Cardiac muscle cell (in vitro differentiated cells and primary cell): Measurements from ENCODE around the gene LRP8. TPM values are rescaled to one million over a fixed set of nuclear protein-coding genes. Genes with fewer than 3 reads are reported as not detected.

Source experiments
- DNase-seq, 2 donors: peaks; one replicate each; pipeline versions ENCODE4 v3.0.0 to v3.0.0-alpha.2; 2010 to 2017; ENCODE audit warnings: low read depth in 1 of 2, low spot score in 1 of 2
- H3K27ac ChIP-seq: fragments of 200-600 bp; sonication (generic); 2 replicates; pipeline ENCODE4 v1.5.1; 2016
- H3K27me3 ChIP-seq: fragments of 200-600 bp; sonication (generic); 2 replicates; pipeline ENCODE4 v1.6.0; 2016; ENCODE audit warnings: control low read depth
- H3K36me3 ChIP-seq: fragments of 200-600 bp; sonication (generic); 2 replicates; pipeline ENCODE4 v1.5.1; 2016; ENCODE audit warnings: control low read depth
- H3K4me1 ChIP-seq: fragments of 200-600 bp; sonication (generic); 2 replicates; pipeline ENCODE4 v1.8.1; 2017; ENCODE audit warnings: low read depth, mild to moderate bottlenecking, mixed run types
- H3K4me3 ChIP-seq: fragments of 200-600 bp; sonication (generic); 2 replicates; pipeline ENCODE4 v1.5.1; 2016; ENCODE audit warnings: mild to moderate bottlenecking
- H3K9me3 ChIP-seq: fragments of 200-600 bp; sonication (generic); 2 replicates; pipeline ENCODE4 v1.5.1; 2017; ENCODE audit warnings: low read depth, mild to moderate bottlenecking, control low read depth
- CTCF ChIP-seq: IDR thresholded peaks from 2 replicates; pipeline ENCODE4 v1.5.1; 2012; ENCODE audit warnings: low read depth, mild to moderate bottlenecking, low read length
- polyA plus RNA-seq: library from polyadenylated mRNA; unstranded; fragments of >200 nt; fragmentation: Nextera tagmentation; extraction: Ambion mirVana; gene quantifications from 2 replicates; pipeline ENCODE4 v1.2.1, GENCODE V29; 2016
- total RNA-seq: library from RNA; depleted of rRNA; stranded (reverse); fragments of >200 nt; gene quantifications from 2 replicates; pipeline ENCODE4 v1.2.3, GENCODE V29; 2016

LRP8 gene
- total and polyA plus RNA-seq, 2 experiments from 2014 or later, result 5.4 to 9.7 TPM

GRCh38 chr1:53349968-53350852 is 22.3 kb upstream of the LRP8 start:
- no peaks in the 10 kb centered on the region for H3K36me3 ChIP-seq
- DNase-seq, result no peak
- H3K27ac ChIP-seq, result no peak overlapping the region
- H3K9me3 ChIP-seq, result no peaks in the 10 kb centered on the region
- no peak for TF ChIP-seq CTCF
- no peaks in the 10 kb centered on the region for H3K27me3 ChIP-seq
- peaks cover 6% of the 10 kb centered on the region for H3K4me1 ChIP-seq
- no peak overlapping the region for H3K4me3 ChIP-seq

DNA sequence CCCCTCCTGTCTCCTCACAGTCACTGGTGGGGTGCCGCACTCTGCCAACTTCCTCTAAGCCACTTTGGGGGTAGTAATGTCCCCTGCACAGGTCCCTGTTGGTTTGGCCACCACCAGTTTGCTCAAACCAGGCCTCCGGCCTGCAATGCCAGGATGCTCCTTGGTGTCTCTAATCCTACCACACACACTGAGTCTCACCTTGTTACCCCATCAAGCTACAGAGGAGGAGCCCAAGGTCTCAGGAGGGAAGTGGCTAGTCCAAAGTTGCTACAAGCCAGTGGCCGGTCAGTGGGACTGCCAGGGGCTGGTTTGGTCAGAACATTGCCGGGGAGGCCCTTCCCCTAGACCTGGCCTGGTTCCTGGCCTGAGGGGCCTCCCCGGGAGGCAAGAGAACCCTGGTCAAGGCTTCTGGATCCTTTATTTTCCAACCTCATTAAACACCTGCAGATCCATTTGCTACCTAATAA is 21.5 kb upstream of the LRP8 start:
- TF ChIP-seq CTCF, result no peak
- H3K36me3 ChIP-seq, result no peaks in the 10 kb centered on the region
- H3K27ac ChIP-seq, result peak overlapping the region; percentile 81
- no peaks in the 10 kb centered on the region for H3K27me3 ChIP-seq
- H3K4me1 ChIP-seq, result peaks cover 6% of the 10 kb centered on the region
- H3K4me3 ChIP-seq, result no peak overlapping the region
- DNase-seq, result no peak
- no peaks in the 10 kb centered on the region for H3K9me3 ChIP-seq

DNA sequence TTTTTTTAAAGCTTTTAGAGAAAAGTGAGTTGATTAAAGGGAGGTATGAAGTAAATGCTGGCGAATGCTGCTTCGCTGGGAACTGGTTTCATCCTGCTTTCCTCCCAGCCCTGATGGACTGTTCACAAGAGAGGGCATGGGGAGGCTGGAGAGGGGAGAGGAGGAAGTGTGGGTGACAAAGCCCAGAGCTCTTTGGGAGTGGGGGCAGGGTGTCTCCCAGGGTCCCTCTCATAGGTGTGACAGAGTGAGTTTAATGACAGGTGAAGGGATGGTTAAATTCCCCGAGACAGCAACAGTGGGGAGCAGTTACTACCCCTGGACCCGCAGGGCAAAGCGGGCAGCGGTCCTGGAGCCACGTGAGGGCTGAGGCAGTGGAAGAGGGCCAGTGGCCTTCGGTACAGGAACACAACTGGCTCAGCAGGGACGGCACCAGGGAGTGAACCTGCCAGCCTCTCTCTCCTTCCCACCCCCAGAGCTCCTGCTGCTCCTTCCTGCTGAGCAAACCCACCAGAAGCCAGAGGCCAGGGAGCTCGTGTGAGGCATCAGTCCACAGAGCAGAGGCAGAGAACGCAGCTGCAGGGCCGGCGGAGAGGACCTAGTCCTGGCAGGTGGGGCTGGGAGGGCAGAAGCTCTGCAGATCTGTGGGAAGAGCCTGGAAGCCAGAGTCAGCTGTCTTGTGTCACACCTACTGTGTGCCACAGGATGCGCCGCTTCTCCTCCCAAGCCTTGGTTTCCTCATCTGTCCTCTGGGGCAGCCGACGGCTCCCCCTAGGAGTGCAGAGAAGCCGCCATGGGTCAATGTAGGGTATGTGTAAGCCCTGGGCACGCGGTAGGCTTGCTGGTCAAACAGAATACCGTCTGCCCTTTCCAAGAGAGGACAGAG is 20.9 kb upstream of the LRP8 start:
- no peak overlapping the region for H3K4me3 ChIP-seq
- H3K9me3 ChIP-seq, result no peaks in the 10 kb centered on the region
- no peak for TF ChIP-seq CTCF
- H3K27ac ChIP-seq, result peak overlapping the region; percentile 81
- no peaks in the 10 kb centered on the region for H3K27me3 ChIP-seq
- peaks cover 6% of the 10 kb centered on the region for H3K4me1 ChIP-seq
- H3K36me3 ChIP-seq, result no peaks in the 10 kb centered on the region
- peak in 1 of 2 donors; percentile 77 for DNase-seq

DNA sequence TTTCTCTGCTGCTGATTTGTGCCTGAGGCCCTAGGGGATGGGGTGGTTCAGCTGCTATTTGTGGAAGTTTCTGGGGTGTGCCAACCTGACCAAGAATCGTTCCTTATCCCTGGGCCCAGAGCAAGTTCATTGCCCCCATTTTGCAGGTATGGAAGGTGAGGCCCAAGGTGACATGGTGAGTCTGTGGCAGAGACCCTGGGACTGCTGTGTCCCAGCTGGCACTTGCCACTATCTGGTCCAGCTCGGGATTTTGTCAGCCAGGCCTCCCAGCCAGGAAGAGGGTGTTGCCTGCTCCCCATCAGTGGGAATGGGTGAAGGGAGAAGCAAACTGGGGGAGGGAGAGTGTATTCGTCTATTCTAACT is 18.9 kb upstream of the LRP8 start:
- Histone ChIP-seq H3K27ac (no peak overlapping the region), H3K36me3 (no peaks in the 10 kb centered on the region), H3K9me3 (no peaks in the 10 kb centered on the region), H3K4me1 (peaks cover 6% of the 10 kb centered on the region), H3K27me3 (no peaks in the 10 kb centered on the region), H3K4me3 (no peak overlapping the region)
- no peak for DNase-seq
- no peak for TF ChIP-seq CTCF

DNA sequence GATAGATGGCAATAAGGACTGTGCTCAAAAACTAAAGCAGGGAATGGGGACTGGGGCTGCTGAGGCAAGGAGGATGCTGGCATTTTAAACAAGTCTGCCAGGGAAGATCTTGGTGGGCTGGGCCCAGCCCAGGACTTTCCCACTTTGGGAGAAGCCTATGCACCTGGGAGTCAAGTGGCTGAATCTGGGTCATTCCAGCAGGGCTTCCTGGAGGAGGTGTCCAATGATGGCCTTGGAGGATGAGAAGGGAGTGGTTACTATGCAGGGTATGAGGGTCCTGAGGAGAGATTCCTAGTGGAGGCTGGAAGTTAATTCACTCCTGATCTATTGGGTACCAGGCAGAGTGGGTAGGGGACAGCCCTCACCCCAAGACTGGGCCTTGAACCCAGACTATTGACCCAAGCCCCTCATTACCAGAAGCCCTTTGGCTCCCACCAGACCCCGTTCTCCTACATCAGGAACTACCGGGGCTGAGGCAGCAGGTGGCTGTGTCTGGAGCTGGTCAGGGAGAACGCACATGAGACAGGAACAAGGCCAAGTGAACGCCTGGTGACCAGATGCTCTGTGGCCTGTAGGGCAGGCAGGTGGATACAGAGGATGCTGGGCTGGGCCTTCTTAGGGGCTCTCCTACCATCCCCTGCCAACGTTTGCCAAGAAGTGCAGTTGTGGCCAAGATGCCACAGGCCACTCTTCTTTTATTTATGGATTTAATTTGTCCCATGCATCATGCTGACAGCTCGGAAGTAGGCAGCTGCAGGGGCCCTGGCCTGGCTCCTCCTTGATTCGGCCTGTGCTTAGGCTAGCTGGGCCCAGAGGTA is 18.3 kb upstream of the LRP8 start:
- H3K4me3 ChIP-seq, result no peak overlapping the region
- H3K4me1 ChIP-seq, result peaks cover 6% of the 10 kb centered on the region
- H3K27ac ChIP-seq, result no peak overlapping the region
- DNase-seq, result no peak
- no peaks in the 10 kb centered on the region for H3K36me3 ChIP-seq
- H3K9me3 ChIP-seq, result no peaks in the 10 kb centered on the region
- no peaks in the 10 kb centered on the region for H3K27me3 ChIP-seq
- TF ChIP-seq CTCF, result no peak
